HG02981 (cell line): Measurements from ENCODE around the gene PAEP.

ENCODE experiments used
- ATAC-seq: cut with Tn5 transposase; IDR thresholded peaks from one replicate; pipeline ENCODE4 v1.9.1; 2021; ENCODE audit warnings: mild to moderate bottlenecking, moderate library complexity; ENCODE audit not compliant: unreplicated experiment

Gene PAEP

DNA sequence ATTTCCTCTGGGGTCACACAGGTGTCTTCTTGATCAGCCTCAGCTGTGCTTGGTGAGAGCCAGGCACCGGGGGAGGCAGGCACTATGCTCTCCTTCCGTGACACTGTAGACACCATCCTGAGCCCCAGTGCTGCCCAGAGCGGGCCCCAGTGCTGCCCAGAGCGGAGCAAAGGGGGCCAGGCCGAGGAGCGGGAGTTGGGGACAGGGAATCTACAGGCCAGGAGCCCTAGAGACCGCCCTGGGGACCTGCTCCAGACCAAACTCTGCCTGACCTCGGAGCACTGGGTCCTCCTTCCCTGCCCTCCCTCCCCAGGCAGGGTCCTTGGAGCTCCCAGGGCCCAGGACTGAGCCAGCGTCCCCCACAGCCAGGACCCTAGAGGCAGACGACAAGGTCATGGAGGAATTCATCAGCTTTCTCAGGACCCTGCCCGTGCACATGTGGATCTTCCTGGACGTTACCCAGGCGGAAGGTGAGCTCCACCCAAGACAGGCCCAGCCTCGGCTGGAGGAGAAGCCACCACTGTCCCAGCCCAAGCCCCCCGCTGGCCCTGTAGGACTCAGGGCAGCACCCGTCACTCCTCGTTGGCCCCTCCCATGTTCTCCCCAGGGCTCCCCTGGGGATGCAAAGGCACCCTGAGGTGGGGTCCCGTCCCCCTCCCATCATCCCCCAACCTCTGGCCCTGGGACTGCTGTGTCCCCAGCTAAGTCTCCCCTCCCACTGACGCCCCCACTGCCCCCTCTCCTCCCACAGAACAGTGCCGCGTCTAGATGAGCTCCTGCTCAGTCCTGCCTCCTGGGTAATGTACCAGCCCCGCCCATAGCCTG, 30.2 kb downstream of the PAEP start:
- no peak for ATAC-seq

DNA sequence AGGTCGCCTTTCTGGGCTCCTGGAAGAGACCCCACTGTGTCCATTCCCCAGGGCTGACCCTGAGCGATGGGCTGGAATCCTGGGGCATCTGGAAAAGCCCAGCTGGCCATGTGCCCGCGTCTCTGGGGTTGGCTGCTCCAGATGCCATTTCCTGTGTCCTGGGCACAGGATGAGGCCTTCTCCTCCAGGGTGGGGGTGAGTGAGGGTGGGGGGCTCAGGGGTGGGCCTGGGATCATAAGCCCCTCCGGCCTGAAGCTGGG, 30.7 kb downstream of the PAEP start:
- ATAC-seq, result no peak

DNA sequence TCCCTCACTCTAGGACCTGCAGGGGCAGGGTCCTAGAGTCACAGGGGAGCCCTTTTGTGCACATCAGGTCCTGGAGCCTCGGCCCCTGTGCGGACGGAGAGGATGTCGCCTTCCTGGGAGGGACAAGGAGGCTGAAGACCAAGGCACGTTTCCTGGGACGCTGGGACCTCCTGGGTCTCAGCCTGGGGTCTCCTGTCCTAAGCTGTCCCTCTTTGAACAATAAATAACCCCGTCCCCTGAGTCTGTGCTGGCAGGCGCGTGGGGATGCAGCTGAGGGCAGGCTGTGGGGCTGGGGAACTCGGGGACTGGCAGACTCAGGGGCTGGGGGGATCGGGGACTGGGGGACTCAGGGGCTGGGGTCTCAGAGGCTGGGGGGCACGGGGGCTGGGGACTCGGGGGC, 31.1 kb downstream of the PAEP start:
- no peak for ATAC-seq

DNA sequence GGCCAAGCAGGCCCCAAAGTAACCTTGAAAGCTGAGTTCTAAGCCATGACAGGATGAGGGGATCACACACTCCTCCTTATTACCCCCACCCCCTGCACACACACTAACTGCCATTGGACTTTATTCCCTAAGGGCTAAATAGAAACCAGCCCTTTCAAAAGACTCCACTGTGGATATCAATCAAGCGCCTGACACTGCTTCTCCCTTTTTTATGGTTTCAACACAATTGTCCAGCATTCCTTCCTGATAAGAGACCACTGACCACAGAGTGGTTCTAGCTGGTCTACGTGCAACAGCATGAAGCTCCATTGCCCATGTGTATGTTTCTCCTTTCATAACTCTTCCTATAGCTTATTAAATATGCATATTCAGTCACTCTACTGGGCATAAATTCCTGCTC, 34.7 kb downstream of the PAEP start:
- no peak for ATAC-seq

DNA sequence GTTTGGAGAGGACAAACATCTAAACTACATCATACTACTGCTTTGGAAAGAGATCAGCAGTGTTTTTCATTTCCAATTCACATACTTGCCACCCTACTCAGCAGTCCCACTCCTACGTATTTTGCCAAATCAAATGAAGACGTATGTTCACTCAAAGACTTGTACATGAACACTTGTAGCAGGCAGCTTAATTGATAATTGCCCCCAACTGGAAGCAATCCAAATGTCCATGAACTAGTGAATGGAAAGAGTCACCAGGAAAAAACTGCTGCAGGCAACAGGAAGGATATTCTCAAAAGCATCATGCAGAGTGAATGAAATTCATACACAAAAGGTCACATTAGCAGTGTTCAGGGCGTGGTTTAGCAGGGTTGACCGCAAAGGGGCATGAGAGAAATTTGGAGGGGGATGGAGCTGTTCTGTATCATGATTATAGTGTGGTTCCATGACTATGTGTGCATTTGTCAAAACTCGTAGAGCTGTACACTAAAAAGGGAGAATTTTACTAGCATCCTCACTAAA, 38.8 kb downstream of the PAEP start:
- no peak for ATAC-seq

DNA sequence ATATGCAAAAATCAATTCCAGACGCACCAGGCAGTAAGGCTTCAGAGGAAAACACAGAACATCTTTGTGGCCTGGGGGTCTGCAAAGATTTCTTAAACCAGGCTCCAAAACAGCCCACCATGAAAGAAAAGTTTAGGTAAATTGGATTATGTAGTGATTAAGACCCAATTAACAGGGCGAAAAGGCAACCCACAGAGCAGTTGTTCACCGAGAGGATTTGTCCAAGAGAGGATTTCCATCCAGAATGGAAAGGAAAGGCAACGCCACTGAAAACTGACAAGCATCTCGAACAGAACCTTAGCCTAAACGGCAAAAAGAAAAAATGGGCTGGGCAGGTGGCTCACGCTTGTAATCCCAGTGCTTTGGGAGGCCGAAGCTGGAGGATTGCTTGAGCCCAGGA, 40.4 kb downstream of the PAEP start:
- ATAC-seq, result no peak

DNA sequence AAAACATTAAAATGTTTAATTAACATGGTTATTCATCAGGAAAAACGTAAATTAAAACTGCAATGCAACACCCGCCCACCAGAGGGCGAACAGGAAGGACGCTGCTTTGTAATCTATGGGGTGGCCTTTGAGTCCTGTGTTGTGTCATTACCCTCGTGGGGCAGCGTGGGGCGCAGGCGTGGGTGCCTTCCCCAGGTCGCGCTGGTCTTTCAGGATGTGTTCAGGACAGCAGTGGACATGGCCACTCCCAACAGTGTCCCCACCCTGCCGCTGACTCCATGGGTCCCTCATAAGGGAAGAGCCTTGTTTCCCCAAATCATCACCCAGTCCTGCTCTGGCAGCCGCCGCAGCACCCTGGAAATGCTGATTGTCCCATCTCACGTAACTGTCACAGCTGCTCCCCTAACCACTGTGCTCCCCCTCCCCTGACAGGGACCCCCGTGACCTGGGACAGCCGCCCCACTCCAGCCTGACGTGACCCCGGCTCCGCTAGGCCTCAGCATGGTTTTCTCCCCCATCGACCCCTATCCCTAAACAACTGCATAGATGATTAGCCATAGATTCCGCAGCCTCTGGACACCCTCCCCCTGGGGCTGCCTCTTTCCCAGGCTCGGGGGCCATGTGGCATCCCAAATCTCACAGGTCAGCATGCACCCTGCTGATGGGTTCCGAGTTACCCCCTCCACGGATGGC, 41.4 kb downstream of the PAEP start:
- no peak for ATAC-seq

DNA sequence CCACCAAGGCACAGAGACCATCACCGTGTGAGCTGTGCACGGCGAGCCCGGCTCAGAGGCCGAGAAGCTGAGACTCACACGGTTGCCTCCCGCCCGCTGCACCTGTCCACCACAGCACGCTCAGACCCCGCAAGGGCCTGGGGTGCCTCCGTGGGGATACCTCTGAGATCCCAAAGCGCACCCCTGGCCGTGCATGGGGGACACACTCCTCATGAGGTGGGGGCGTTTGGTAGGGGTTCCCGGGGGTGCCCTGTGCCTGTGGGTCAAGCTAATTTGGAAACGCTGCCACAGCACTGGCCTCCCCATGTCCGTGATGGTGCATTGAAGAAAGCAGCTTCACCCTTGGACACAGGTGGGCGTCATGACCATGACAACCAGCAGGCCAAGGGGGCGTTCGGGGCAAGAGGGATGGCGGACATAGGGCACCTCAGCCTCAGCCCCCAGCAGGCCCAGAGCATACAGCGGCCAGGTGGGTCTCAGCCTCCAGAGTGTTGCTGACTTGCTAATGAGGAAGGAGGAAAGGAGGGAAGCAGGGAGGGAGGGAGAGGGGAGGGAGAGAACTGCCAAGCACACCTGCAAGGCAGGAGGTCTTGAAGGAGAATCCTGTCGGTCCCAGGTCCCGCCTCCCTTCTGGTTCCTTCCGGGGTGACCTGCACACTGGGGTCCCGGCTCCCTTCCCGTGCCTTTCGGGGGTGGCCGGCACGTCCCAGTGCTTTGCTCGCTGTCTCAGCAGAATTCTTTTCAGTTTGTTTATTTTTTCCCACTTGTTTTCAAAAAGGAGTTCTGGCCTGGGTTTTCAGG, 43.1 kb downstream of the PAEP start:
- no peak for ATAC-seq

DNA sequence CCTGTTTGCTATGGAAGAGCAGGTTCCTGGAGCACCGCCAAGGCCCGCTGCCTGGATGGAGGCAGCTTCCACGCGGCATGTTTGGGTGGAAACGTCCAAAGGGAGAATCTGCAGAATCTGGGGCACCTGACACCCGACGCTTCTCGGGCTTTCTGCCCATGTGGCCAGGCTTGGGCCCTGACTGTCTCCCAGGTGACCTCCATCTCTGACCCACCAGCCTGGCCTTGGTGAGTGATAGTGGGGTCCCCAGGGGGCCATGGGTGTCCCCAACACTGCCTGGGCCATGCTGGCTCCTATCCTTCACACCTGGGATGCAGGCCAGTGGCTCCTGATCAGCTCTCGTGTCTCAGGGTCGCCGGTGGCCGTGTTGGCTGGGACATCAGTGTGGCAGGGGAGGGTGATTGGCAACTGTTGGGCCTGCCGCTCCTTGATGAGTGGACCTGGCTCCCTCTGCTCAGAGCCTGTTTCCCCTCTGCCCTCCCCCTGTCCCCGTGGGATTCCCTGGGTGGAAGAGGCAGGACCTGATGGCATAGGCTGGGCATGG, 43.8 kb downstream of the PAEP start:
- ATAC-seq, result no peak

DNA sequence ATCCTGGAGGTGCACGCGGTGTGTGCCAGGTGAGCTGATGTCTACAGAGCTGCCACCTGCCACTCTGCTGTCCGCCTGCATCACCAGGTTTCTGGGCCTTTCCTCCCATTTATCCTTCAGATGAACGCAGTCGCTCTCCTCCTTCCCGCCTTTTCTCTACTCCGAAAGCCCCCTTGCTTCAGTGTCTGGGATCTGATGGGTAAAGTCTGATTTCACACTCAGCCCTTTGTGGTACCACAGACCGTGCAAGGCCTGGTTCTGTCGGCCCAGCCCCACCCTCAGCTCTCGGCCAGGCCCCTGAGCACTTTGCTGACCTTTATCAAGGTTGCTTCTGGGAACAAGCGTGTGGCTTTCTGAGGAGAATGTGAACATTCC, 45.3 kb downstream of the PAEP start:
- ATAC-seq, result no peak

DNA sequence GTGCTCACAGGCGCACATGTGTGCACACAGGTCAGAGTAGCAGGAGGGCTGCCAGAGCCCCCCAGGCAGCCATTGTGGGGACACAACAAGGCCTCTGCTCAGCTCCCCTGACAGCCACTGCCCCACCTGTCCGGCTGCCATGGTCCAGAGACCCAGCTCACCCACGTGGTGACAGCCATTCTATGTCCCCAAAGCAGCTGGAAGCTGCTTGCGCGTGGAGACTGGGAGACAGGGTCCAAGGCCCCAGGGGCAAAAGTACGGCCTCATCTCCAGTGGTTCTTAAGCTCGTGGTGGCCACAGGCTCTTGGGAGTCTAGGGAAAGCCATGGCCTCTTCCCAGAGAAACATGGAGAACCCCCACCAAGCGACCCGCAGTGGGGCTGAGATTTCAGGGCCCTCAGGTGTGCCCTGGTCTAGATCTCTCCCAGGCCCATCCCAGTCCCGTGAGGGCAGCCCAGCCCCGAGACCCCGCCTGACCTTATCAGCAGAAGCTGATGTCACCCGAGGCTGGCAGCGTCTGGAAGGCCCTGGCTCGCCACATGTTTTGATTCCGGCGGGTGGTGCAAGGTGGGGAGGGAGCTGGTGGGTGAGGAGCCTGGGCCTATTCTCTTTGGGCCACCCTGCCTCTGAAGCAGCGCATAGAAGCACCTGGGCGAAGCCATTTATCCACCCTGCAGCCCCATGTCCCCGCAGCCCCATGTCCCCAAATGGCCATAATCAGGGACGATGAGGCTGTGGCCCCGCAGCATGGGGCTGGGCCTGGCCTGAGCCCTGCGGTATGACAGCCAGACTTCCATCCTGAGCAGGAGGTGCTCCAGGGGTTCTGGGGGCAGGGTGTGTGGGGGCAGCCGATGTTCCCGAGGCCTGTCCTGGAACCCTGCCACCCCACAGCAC, 46.1 kb downstream of the PAEP start:
- ATAC-seq, result no peak

DNA sequence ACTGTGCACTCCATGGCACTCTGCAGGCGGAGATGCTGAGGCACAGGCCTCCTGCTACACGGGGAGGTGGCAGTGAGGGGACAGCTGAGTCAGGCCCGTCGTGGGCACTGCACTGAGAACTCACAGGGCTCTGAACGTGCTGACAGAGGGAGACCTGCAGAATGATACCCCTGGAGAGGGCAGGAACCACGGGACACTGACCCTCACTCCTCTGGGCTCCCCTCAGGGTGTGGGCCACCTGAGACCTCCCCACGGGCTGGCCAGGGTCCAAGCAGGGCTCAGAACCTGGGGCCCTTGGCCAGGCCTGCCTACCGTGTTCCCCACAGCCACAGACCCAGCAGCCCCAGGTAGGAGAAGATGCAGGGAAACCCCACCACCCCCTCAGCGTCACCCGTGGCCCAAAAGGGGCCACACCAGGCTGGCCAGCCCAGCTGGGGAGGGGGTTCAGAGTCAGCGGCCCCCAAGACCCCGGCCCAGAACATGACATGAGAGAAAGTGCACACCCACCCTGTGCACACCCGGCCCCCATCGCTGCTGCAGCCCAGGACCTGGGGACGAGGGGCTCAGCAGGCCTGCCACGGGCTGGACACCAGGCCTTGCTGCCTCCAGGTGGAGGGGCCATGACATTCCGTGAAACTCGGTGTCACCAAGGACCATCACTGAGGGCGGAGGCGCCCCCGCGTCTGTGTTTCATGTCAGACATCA, 46.9 kb downstream of the PAEP start:
- no peak for ATAC-seq

DNA sequence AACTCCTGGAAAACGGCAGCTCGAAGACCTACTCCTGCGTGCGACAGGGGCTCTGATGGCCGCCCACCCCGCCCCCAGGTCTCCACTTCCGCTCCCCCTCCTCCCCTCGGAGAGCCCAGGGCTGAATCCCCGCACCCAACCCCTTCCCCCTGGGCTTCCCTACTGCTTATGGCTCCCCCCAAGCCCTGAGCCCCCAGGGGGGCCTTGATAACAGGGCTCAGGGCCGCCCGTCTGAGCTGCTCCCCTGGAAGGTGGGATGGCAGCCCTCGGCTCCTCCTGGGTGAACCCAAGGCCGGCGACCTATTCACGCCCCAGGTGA, 47.4 kb downstream of the PAEP start:
- no peak for ATAC-seq

DNA sequence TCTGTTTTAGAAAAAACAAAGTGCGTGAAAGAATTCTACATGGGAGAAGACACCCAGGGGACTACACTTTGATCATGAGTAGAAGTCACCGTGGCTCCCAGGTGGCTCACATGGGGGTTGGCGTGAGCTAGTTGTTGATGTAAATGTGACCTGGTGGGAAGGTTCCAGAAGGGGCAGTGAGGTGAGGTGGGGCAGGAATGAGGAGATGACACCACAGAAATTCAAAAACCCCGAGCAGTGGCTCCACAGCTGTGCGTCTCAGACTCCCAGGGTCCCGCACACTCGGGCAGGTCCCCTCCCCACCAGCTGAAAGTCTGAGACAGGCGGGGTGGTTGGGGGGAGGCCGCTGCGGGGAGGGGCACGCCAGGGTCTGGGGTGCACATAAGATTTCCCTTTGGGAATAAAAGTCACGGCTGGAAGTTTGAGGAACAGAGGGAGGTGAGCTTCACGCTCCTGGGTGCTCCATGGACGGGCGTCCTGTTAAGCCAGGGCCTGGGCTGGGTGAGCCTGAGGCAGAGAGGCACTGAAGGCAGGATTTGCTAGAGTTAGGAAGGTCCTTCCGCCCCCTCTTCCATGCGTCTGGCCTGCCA, 47.9 kb downstream of the PAEP start:
- ATAC-seq, result no peak

DNA sequence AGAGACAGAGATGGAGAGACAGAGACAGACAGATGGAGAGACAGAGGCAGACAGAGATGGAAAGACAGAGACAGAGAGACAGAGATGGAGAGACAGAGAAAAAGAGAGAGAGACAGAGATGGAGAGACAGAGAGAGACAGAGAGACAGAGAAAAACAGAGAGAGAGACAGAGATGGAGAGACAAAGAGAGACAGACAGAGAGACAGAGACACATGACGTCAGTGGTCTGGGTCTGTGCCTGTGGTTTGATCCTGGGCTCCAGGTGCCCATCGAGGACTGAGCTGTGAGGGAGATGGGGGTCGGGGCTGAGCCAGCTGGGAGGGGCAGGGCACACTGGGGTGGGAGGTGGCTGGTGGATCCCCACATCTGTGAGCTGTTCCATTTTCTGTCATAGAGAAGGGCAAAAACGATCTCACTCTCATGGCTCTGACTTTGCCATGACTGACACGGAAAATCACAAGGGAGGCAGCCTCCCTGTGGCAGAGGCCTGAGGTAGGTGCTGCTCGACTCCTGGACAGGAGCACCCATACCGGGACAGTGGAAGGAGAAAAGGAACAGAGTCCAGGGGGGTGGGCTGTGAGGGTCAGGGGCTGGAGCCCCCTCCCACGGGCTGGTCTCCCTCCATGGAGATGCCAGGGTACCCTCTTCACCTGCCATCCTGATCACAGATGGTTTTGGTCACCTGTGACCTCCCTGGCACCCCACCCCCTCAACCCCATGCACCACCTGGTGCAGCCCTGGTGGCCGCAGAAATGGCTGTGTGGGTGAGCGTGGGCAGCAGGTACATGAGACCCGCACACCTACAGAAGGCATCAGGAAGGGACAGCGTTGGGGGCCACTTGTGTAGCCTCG, 49.0 kb downstream of the PAEP start:
- ATAC-seq, result no peak

DNA sequence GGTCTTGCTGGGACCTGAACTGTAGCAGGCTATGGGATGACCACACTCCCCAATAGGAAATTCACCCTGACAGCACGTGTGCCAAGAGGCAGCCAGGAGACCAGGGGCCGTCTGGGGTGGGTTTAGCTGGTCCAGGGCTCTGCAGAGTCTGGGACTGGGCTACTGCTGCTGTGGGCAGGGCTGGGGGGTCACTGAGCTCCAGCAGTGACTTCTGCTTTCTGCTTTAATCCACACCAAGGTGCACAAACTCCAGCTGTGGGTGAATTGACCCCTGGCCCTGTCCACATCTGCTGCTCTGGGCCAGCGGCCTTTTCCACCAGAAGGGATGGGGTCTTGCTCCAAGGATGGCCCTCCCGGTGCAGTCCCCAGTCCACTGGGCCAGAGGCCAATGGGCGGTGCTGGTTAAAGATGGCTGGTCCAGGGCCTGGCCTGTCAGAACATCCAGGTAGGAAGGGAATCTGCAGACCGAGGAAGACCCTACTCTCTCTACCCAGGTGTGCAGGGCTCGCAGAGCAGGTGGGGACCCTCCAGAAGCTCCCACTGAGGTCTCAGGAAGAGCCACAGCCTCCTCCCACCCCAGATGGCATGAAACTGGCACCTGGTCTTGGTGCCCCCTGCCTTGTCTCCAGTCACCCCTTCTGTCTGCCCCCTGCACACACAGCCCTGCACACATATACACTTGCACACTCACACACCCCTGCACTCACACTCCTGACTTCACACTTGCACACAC, 49.8 kb downstream of the PAEP start:
- ATAC-seq, result no peak

DNA sequence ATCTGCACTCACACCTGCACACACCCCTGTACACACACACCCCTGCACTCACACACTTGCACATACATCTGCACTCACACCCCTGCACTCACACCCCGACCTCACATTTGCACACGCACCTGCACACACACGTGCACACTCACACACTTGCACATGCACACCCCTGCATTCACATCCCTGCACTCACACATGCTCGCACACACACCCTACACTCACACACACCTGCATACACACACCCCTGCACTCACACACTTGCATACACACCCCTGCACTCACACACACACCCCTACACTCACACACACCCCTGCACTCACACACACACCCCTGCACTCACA, 50.3 kb downstream of the PAEP start:
- no peak for ATAC-seq

DNA sequence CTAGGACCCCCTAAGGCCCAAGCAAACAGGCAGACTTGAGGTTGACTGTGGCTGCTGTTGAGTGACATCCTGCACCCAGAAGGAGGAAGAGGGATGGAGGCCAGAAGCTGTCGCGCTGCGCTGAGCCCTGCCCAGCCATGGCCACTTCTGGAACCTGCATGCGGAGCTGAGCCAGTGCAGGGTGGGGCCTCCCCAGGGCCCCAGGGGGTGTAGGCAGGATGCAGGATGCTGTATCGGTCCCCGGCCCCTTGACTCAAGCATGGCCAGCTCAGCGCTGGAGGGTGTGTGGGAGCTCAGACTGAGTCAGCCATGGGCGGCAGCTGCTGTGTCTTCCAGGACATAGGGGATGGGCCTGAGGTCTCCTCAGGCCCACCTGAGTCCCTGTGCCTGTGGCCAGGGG, 50.9 kb downstream of the PAEP start:
- ATAC-seq, result no peak
